DOHH2 (cell line): ENCODE data around the gene C1QTNF2.

Source experiments
- EZH2phosphoT487 ChIP-seq: fragments of 200-600 bp; sonication (generic); IDR thresholded peaks from 2 replicates; pipeline ENCODE4 v1.6.1; 2017; ENCODE audit warnings: borderline replicate concordance, mild to moderate bottlenecking, antibody characterized with exemption, low read length, moderate library complexity, mixed read lengths
- TF ChIP-seq, protein P1 (sequence below): fragments of 200-600 bp; sonication (generic); IDR thresholded peaks from one replicate; pipeline ENCODE4 v1.5.1; 2014; ENCODE audit warnings: antibody characterized with exemption, mild to moderate bottlenecking, low read depth, low read length; ENCODE audit not compliant: poor library complexity, severe bottlenecking

- no peak for TF ChIP-seq EZH2phosphoT487
- TF ChIP-seq, protein P1, sequence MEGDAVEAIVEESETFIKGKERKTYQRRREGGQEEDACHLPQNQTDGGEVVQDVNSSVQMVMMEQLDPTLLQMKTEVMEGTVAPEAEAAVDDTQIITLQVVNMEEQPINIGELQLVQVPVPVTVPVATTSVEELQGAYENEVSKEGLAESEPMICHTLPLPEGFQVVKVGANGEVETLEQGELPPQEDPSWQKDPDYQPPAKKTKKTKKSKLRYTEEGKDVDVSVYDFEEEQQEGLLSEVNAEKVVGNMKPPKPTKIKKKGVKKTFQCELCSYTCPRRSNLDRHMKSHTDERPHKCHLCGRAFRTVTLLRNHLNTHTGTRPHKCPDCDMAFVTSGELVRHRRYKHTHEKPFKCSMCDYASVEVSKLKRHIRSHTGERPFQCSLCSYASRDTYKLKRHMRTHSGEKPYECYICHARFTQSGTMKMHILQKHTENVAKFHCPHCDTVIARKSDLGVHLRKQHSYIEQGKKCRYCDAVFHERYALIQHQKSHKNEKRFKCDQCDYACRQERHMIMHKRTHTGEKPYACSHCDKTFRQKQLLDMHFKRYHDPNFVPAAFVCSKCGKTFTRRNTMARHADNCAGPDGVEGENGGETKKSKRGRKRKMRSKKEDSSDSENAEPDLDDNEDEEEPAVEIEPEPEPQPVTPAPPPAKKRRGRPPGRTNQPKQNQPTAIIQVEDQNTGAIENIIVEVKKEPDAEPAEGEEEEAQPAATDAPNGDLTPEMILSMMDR = no peak
Measured at GRCh38 chr5:160418561-160419457, 48.4 kb upstream of the C1QTNF2 start, which contains the start of gene SLU7.
